GM19035 (cell line): Measurements from ENCODE around the gene KRTAP20-4.

Source experiments
- ATAC-seq: cut with Tn5 transposase; IDR thresholded peaks from one replicate; pipeline ENCODE4 v1.9.1; 2021; ENCODE audit not compliant: unreplicated experiment

Gene KRTAP20-4

DNA sequence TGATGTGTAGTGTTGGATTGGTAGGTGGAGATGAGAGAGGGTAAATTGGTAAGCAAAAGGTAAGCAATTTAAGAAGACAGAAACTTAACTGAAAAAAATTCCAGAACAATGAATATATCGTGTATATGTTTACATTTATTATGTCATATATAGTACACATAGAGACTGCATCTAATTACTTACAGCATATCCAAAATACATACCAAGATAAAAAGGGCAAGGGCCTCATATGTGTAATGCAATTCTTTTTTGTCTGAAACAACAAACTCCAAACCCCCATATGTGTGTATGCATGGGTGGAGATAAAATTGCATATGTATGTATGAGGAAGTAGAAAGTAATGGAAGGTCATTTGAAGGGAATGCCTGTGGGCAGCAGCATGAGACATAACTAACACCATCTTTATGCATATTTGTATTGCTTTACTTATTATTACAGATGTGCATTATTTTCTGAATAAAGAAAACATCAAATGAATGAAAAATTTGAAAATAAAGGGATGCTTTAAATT, 26.5 kb downstream of the KRTAP20-4 start:
- no peak for ATAC-seq

GRCh38 chr21:30652891-30653290, 32.5 kb downstream of the KRTAP20-4 start:
- no peak for ATAC-seq

DNA sequence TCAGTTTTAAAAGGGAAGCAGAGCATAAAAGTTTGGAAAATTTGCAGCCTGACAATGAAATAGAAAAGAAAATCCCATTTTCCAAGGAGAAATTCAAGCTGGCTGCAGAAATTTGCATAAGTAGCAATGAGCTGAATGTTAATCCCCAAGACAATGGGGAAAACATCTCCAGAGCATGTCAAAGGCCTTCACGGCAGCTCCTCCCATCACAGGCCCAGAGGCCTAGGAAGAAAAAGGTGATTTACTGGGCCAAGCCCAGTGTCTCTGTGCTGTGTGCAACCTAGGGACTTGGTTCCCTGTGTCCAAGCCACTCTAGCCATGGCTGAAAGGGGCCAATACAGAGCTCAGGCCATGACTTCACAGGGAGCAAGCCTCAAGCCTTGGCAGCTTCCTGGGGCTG, 48.3 kb downstream of the KRTAP20-4 start:
- ATAC-seq, result no peak
